HG02885 (cell line): ENCODE data around the gene CNTNAP2.

Source experiments
- ATAC-seq: cut with Tn5 transposase; IDR thresholded peaks from one replicate; pipeline ENCODE4 v1.9.1; 2021; ENCODE audit warnings: mild to moderate bottlenecking; ENCODE audit not compliant: unreplicated experiment, poor library complexity

The CNTNAP2 gene

DNA sequence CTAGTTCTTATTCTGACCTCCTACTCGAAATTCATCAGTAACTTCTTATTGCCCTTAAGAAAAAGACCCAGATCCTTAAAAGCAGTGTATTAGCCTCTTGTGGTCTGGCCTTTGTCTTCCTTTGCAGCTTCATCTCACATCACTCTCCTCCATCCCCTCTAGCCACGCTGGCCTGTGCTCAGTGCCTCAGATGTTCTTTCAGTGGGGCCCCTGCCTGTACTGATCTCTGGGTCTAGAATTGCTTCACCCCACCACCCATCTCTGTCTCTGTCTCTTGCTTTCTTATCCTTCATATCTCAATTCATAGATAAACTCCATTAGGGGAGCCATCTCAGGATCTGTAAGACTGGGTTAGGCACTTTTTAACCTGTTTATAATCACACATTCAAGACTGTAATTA, 1295.5 kb downstream of the CNTNAP2 start:
- ATAC-seq, result no peak

DNA sequence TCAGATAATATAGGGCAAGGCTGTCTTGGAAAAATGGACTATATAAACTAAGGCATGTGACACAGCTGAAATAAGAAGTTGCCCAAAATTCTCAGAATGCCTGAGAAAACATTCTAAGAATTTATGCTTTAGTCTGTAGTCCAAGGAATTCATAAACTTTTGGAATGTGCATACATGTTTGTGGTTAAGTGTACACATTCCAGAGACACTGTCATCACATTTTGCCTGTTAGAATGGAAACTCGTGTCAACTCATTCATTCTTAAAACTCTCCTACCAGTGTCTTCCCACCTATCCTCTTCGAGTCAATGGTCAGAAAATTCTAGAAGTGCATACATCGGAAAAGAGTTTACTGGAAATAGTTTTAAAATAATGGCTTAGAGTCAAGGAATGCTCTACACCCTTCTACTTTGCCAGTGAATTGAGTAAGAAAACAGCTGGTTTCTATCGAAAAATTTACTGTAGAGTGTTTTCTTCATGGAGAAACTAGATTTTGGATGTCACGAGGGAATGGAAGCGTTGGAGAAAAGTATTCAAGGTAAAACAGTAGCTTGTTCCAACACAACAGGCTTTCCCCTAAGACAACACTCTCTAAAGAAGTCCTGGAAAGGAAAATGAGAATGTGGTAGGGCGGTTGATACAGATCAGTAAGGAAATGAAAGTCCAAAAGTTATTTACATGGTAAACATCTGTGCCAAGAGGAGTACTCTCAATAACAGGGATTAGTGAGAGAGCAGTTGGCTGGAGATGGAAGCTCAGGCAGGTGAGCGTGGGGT, 1296.4 kb downstream of the CNTNAP2 start:
- ATAC-seq, result no peak

DNA sequence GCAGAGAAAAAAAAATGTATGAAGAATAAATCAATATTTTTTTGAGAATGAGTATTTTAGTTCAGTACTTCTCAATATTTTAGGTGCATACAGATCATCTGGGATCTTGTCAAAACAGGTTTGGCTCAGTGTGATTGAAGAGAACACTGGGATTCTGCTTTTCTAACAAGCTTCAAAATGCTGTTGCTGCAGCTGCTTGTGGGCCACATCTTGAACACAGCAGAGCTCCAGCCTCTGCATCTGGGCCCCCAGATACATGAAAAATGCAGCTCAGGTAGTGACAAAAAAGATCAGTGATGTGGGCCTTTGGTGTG, 1296.9 kb downstream of the CNTNAP2 start:
- ATAC-seq, result no peak

DNA sequence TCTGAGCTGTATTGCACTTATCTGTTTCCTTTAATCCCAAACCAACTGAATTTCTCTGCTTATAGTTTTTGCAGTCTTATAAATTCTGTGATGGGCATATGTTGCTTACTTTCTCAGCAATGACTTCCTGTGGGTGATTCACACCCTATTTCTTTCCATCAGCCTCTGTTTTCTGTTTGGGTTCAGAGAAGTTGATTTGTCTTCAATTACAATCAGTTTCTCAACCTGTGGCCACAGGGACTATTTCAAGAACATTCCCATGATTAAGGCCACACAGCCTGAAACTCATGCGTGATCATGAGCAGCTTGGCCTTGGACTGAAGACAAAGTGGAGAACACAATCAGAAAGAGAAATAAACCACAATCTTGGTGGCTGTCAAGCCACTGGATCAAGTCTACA, 1299.4 kb downstream of the CNTNAP2 start:
- no peak for ATAC-seq

DNA sequence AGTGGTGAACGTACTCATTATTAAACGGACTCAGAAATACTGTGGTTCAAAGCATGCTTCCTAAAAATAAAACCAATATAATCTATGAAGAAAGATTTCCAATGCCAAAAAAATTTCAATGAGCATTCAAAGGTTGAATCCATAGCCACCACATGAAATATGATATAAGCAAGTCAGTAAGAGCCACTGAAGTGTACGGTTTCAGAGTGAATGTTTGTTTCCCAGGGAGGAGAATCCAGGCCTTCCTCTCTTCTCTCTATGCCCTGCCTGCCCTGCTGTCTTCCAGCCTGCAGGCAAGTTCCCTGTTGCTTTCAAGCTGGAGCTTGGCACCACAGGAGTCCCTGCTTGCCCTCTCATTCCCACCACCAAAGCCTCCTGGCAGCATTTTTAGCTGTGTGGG, 1302.4 kb downstream of the CNTNAP2 start:
- ATAC-seq, result no peak

DNA sequence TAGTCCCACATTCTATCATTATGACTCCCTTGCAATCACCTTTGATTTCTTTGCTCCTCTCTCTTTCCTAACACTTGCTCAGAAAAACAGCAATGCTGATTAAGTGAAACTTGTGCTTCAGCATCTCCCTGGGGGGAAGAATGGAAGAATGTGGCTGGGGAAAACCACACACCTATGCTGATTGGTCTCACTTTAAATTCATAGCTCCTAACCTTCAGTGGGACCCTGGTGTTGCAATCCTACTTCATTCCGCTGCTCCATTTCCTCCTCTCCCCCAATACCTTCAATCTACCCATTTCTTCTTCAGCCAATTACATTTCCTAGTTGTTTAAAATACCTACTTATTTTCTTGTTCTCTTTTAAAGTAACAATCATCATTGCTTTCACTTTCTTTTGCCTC, 1307.3 kb downstream of the CNTNAP2 start:
- ATAC-seq, result no peak

DNA sequence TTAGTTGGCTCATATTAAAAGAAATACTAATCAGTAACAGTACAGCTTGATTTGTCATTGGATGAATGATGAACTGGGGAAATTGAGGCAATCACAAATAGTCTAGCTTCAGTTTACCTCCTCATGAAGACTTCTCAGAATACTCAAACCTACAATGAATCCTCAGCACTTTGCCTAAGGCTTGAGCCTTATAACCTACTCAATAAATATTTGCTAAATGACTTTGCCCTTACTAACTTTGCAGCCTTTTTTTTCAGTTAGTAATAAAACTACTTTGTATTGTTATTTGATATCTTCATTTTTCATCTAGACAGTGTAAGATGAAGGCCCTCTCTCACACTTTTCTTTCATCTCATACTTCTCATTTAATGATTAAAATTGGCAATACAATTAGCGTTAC, 1311.5 kb downstream of the CNTNAP2 start:
- ATAC-seq, result no peak

DNA sequence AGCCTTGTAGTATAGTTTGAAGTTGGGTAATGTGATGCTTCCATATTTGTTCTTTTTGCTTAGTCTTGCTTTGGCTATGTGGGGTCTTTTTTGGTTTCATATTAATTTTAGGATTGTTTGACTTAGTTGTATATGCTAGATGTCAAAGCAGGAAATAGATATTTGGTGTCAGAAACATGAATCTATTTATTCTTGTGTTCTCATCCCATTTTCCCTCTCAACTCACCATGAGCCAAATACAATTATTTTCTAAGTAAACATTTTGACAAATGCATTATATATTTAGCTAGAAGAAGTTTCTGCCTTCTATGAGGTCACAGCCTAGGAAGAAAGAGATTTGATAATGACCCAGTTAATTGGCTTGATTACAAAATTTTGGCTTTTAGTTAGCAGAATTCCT, 1313.4 kb downstream of the CNTNAP2 start:
- no peak for ATAC-seq

DNA sequence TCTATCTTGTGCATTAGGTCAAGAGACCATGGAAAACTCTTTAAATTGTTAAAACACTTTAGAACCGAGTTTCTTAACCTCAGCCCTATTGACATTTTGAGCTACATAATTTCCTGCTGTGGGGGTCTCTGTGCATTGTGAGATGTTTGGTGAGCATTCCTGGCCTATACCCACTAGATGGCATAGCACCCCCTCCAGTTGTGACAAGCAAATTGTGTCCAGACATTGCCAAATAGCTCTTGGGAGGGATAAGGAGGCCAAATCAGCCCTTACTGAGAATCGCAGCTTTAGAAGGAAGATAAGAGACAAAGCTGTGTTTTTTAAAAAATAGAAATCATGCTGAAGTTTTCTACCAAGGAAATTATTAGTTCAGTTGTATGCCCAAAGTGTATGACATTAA, 1315.5 kb downstream of the CNTNAP2 start:
- no peak for ATAC-seq

DNA sequence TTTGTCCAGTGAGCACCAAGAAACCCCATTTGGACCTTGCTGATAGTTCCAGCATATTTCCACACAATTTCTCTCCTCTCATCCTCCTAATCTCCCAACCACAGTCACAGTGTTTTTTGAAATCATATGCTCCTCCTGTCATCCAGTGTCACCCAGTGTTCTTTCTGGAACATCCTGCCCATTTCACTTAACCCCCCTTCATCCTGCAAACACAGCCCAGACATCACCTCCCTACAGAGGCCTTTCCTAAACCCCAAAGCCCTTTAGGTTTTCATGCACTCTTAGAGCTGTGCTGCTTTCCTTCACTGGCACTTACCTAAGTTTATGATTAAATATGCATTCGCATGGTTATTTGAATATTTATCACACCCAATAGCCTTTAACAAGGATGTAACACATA, 1316.0 kb downstream of the CNTNAP2 start:
- ATAC-seq, result no peak

DNA sequence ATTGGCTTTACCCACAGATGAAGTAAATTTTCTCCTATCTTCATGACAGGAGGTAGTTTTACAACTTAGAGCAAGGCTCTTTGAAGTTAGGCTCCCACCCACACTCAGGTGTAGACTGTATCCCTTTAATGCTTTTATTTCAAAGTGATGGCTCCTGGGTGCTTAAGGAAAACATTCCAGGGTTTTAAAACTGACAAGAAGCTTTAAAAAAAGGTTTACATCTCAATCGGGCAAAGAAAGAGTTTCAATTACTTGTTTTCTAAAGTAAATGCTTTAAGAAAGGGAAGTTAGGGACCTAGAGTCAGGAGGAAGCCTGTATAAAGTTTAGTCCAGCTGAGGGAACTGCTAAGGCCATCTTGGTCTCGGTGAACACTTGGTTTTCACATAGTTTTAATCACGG, 1320.1 kb downstream of the CNTNAP2 start:
- no peak for ATAC-seq

DNA sequence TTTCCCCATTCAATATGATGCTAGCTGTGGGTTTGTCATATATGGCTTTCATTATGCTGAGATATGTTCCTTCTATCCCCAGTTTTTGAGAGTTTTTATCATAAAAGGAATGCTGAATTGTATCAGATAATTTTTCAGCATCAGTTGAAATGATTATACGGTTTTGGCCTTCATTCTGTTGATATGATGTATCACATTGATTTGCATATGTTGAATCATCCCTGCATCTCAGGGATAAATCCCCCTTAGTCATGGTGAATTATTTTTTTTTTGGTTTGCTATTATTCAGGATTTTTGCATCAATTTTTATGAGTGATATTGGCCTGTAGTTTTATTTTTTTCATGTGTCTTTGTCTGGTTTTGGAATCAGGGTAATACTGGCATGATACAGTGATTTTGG, 1321.6 kb downstream of the CNTNAP2 start:
- no peak for ATAC-seq

DNA sequence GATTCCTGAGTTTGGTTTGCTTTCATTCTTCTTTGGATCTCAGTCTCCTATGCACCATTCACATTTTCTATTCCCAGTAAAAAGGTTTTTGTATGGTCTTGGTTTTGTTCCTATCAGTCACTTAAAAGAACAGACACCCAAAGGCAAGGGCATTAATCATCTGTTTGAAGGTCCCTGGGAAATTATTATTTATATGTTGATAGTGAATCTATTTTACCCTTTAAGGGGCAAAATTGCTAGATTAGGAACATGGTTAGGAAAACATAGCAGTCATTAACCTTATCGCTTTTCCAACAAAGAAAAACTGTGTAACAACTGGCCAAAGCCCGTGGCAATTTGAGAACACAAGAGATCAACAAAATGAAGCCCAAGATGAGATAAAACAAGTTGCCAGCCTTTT, 1327.3 kb downstream of the CNTNAP2 start:
- ATAC-seq, result no peak

DNA sequence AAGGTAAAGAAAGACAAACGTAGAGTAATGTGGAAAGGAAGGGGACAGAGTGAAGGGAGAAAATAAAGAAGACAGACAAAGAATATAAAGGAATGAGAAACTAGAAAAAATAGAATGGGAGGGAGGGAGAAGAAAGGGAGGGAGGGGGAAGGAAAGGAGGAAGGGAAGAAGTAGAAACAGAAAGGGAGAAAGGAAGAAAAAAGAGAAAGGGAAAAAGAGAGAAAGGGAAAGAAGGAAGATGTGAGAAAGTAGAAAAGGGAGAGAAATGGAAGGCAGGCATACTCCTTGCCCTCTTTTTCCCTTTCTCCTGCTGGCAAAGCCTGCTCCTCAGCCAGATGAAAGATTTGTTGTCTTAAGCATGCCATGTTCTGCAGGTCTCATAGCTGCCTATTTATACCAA, 1336.2 kb downstream of the CNTNAP2 start:
- ATAC-seq, result no peak

DNA sequence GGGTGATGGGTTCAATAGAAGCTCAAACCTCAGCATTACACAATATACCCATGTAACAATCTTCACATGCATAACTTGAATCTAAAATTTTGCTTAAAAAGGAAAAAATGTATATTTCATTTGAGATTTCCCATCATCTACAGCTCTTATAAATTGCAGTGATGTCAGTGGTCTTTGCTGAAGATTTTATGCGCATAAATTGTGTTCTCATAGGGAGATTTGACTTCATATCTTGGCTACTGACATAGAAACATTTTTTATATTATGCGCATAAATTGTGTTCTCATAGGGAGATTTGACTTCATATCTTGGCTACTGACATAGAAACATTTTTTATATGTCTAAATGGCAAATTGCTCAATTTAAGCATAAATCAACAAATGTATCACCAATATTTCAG, 1348.6 kb downstream of the CNTNAP2 start:
- ATAC-seq, result no peak

DNA sequence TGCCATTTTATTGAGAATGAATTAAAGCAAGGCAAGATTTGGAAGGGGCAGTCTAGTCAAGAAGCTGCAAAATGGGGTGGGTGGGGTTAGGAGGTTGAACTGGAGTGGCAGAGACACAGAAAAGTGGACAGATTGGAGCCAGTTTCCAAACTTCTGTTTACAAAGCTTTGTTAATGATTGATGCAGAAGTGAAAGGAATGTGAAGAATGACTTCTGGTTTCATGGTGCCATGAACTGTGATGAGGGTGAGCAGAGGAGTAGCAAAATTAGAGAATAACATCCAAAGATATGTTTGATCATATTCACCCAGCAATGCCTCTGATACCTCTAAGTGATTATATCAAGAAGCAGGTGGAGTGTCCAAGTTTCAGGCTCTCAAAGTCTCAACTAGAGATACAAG, 1356.0 kb downstream of the CNTNAP2 start:
- ATAC-seq, result no peak

DNA sequence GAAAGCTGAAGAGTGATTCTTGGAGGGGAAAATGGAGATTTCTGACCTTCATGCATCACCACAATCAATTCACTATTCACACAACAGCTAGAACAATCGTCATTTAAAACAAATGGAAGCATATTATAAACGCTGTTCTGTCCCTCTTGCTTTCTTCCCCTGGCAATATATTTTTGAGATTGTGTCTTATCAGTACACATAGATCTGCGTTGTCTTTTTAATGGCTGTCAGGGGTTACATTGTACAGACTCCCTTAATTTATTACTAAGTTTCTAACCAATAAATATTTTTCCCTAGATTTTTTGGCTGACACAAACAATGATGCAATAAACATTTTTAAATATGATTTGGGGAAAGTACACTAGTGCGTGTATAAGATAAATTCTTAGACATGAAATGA, 1358.3 kb downstream of the CNTNAP2 start:
- no peak for ATAC-seq

DNA sequence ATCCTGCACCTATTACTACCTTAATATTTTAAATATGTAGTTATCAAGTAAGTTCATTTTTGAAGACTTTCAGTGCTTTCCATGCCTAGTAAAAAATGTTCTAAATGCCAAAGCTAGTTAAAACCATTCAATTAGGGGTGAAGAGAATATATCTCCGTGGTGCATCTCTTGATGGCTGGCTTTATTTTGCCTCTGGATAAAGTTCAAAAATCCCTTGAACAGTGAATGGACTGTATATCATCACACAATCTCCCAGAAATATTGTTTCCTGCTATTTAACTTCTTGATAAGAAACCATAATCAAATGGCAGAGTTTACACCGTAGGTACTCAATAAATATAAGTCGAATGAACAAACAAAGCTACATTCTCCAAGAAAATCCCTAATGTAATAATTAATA, 1360.9 kb downstream of the CNTNAP2 start:
- no peak for ATAC-seq

DNA sequence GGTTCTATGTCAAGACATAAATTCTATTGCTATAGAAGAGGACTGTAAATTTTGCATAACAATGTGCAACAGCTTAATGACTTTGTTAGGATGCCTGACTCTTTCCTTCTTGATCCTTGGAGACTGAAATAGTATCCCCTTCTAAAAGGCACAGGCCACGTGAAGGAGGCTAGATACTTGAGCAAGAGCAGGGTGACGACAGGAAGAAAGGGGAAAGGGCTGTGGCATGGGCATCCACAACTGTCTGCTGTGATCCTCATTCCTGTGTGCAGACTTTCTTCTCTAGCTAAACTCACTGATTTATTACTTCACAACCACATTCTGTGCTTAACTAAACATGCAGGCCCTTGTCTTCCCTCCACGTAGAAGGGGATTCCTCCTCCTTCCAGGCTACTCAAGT, 1362.2 kb downstream of the CNTNAP2 start:
- ATAC-seq, result no peak

DNA sequence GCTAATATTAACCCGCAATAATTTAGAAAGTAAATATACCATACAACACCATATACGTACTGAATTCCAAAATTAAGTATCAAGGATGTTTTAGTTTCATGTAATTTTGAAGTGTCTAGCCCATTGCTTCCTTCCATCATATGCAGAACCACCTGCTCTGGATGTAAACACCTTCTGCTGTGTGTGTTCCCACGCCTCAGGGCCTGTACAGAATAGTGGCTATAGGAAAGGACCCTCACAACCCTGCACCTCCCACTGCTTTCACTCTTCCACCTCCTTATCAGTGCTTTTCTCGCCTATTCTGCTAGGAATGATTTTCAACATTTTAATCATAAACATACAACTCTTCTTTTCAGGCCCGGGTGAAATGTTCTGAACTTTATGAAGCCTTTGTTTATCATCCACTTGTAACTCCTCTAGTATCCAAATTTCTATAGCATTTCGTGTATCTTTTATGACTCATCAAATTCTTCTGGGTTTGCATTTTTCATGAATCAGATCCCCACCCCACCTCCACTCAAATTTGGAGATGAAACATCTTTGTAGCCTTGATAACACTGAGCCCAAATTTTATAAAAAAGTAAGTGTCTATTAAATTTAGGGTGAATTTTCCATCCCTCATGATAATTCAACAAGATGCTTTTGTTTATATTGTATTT, 1367.2 kb downstream of the CNTNAP2 start:
- ATAC-seq, result no peak

DNA sequence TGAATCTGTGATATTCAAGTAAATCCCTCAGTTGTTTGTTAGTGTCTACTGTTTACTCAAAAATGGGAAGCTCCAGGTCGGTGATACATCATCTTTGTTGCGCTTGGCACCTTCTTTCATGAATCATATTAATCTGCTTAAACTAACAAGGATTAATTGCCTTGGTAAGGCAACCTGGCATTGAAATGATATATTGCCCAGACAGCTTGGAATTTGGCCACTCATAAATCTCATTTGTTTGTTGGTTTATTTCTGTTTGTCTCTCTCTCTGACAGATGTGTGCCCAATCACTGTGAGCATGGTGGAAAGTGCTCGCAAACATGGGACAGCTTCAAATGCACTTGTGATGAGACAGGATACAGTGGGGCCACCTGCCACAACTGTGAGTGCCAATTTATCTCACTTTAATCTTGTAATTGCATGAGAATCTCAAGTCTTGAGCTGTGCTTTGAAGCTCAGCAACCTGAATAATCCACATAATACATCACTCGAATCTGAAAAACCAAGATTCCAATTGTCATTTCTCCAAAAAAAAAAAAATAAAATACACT, 1369.1 kb downstream of the CNTNAP2 start:
- ATAC-seq, result no peak

DNA sequence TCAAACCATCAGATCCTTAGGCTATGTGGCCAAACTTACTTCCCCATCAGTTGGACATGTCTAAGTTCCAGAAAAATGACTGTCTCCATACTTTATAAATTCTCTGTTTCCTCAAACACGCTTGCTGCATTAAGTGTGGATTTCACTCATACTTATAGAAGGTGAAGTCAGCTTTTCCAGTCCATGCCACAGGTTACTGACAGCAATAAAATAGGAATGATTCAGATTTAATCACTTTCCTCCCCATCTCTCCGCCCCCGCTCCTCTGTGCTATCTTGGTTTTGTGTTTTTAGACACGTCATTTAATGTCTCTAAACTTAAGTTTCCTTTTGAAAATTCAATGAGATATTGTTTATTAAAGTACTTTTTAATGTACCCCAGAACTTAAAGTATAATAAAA, 1376.0 kb downstream of the CNTNAP2 start:
- no peak for ATAC-seq
